CD4-positive, alpha-beta T cell (primary cell): ENCODE results near the gene MORN2. TPM values are rescaled to one million over a fixed set of nuclear protein-coding genes. Genes with fewer than 3 reads are reported as not detected.

Experiments used
- ATAC-seq: fragments of 200-7000 bp; cut with Tn5 transposase; one replicate; pipeline ENCODE4 v1.10.0; 2022; ENCODE audit warnings: mild to moderate bottlenecking; ENCODE audit not compliant: poor library complexity
- CTCF ChIA-PET: fragments of 350-600 bp; sonication (Branson Sonifier 250); formaldehyde crosslinking; loops from one replicate; lab custom pipeline; 2021; ENCODE audit warnings: antibody characterized with exemption, inconsistent platforms; lab: Charles Lee
- POLR2A ChIA-PET: fragments of 350-600 bp; sonication (Branson Sonifier 250); formaldehyde crosslinking; loops from one replicate; lab custom pipeline; 2021; ENCODE audit warnings: antibody characterized with exemption, inconsistent platforms; lab: Charles Lee
- DNase-seq, 14 experiments: peaks; one replicate each; pipeline ENCODE4 v3.0.0-alpha.2; 2013 to 2020; ENCODE audit warnings: mixed read lengths in 2 of 14
- H3K27ac ChIP-seq, 2 donors: one replicate each; pipeline versions ENCODE4 v1.5.1 to v1.7.0; 2013; ENCODE audit warnings: low read length in 2 of 2, low read depth in 1 of 2, mild to moderate bottlenecking in 1 of 2
- H3K27me3 ChIP-seq, 2 experiments: 1 replicate in 1 of 2; 2 replicates in 1 of 2; pipeline versions ENCODE4 v1.6.1 to v1.7.0; 2013; ENCODE audit warnings: low read length in 2 of 2, control low read depth in 1 of 2, mild to moderate bottlenecking in 1 of 2, moderate library complexity in 1 of 2; ENCODE audit not compliant: insufficient read depth in 2 of 2, control insufficient read depth in 1 of 2
- H3K36me3 ChIP-seq: one replicate; pipeline ENCODE4 v1.6.1; 2013; ENCODE audit warnings: low read length, control low read depth; ENCODE audit not compliant: insufficient read depth
- H3K4me1 ChIP-seq: one replicate; pipeline ENCODE4 v1.6.1; 2013; ENCODE audit warnings: low read length, control low read depth; ENCODE audit not compliant: insufficient read depth
- H3K4me3 ChIP-seq: one replicate; pipeline ENCODE4 v1.5.1; 2013; ENCODE audit warnings: mild to moderate bottlenecking, low read length, moderate library complexity
- H3K9me3 ChIP-seq, 2 experiments: 1 replicate in 1 of 2; 2 replicates in 1 of 2; pipeline versions ENCODE4 v1.6.1 to v1.7.0; 2013; ENCODE audit warnings: low read length in 2 of 2, mild to moderate bottlenecking in 2 of 2, control low read depth in 1 of 2, moderate library complexity in 1 of 2; ENCODE audit not compliant: control insufficient read depth in 1 of 2, insufficient read depth in 1 of 2
- H3K27ac Mint-ChIP-seq: one replicate; pipeline ENCODE4 v1.8.0; 2020; ENCODE audit warnings: mixed read lengths
- H3K27me3 Mint-ChIP-seq: one replicate; pipeline ENCODE4 v1.8.0; 2021; ENCODE audit warnings: mixed read lengths
- H3K36me3 Mint-ChIP-seq: one replicate; pipeline ENCODE4 v1.8.0; 2021; ENCODE audit warnings: low read depth, mixed read lengths
- H3K4me1 Mint-ChIP-seq: one replicate; pipeline ENCODE4 v1.8.0; 2021; ENCODE audit warnings: low read depth, mixed read lengths
- H3K4me3 Mint-ChIP-seq: one replicate; pipeline ENCODE4 v1.8.0; 2020; ENCODE audit warnings: mild to moderate bottlenecking, mixed read lengths
- H3K9me3 Mint-ChIP-seq: one replicate; pipeline ENCODE4 v1.8.0; 2020; ENCODE audit warnings: mixed read lengths
- CTCF ChIP-seq: fragments of 200-600 bp; IDR thresholded peaks from one replicate; pipeline ENCODE4 v1.8.0; 2022; ENCODE audit warnings: antibody characterized with exemption, mild to moderate bottlenecking
- intact Hi-C, 2 experiments: fragments of 100-400 bp; cut with DNase I in 1 of 2; cut with micrococcal nuclease in 1 of 2; formaldehyde crosslinking; loops; one replicate each; pipeline versions ENCODE4 v1.15.1 to v1.9.0; 2023 to 2025; cut with DNase I, micrococcal nuclease
- total RNA-seq, 174 experiments: library from RNA in 2 of 174; stranded (reverse) in 2 of 174; gene quantifications; one replicate each; pipeline ENCODE4 v1.2.3 and lab custom pipeline; 2021 to 2026

Gene MORN2
- total RNA-seq, 2 experiments from 2014 or later: 2.1 to 2.6 TPM

DNA sequence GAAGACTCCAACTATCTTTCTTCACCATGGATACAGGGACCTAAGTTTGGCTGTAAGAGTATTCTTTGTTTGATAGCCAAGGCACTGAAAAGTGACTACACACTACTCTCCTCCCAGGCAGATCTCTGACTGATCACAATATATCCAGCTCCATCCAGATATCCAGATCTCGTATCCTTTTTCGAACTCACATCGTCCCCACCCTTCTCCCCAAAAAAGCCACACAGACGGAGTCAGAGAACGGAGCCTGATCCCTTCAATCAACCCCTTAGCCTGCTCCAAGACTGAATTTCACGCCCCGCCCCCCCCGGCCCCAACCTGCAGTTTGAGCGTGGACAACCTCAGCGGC, 575 bp upstream of the MORN2 start:
- CTCF ChIA-PET: no interaction called here
- H3K4me3 ChIP-seq: peak overlapping the region; percentile 91
- H3K27ac Mint-ChIP-seq: peak overlapping the region; percentile 90
- no peaks in the 10 kb centered on the region for H3K36me3 ChIP-seq
- peaks cover 13% of the 10 kb centered on the region for H3K4me1 ChIP-seq
- DNase-seq (no peak), ATAC-seq (no peak)
- peaks cover 3% of the 10 kb centered on the region for H3K9me3 Mint-ChIP-seq
- intact Hi-C loops: loop anchor here in 1 of 2 experiments (5.0 kb wide), 1 partner anchor 98 kb away; the partner anchor contains the start of gene GEMIN6
- no peaks in the 10 kb centered on the region for H3K27me3 Mint-ChIP-seq
- peak overlapping the region; percentile 97 for H3K4me3 Mint-ChIP-seq
- POLR2A ChIA-PET: interaction anchor here (0.7 to 1.8 kb wide), 5 partner anchors 124 to 563 kb away, joined by 3 to 10 read pairs (median 6); partner anchors contain the start of genes HNRNPLL and SRSF7
- peaks cover under 1 to 8% of the 10 kb centered on the region in 2 experiments for H3K9me3 ChIP-seq
- peaks cover 34% of the 10 kb centered on the region for H3K36me3 Mint-ChIP-seq
- TF ChIP-seq CTCF: no peak
- H3K27ac ChIP-seq: peak overlapping the region in 1 of 2 donors; percentile 46
- peaks cover 26% of the 10 kb centered on the region for H3K4me1 Mint-ChIP-seq
- H3K27me3 ChIP-seq: no peaks in the 10 kb centered on the region

GRCh38 chr2:38876407-38876806, 631 bp downstream of the MORN2 start:
- no peaks in the 10 kb centered on the region for H3K27me3 Mint-ChIP-seq
- DNase-seq (no peak), ATAC-seq (no peak)
- peaks cover 0 to 3% of the 10 kb centered on the region in 2 experiments for H3K9me3 ChIP-seq
- intact Hi-C loops: loop anchor here in 1 of 2 experiments (5.0 kb wide), 1 partner anchor 99 kb away; the partner anchor contains the start of gene GEMIN6
- H3K4me3 ChIP-seq: peak overlapping the region; percentile 91
- H3K36me3 Mint-ChIP-seq: peaks cover 29% of the 10 kb centered on the region
- TF ChIP-seq CTCF: no peak
- H3K4me3 Mint-ChIP-seq: peak overlapping the region; percentile 97
- peaks cover under 1% of the 10 kb centered on the region for H3K9me3 Mint-ChIP-seq
- no peaks in the 10 kb centered on the region for H3K27me3 ChIP-seq
- no peak overlapping the region for H3K27ac ChIP-seq
- peaks cover 26% of the 10 kb centered on the region for H3K4me1 Mint-ChIP-seq
- no peaks in the 10 kb centered on the region for H3K36me3 ChIP-seq
- peaks cover 13% of the 10 kb centered on the region for H3K4me1 ChIP-seq
- H3K27ac Mint-ChIP-seq: peak overlapping the region; percentile 90
- POLR2A ChIA-PET: interaction anchor here (0.8 to 1.8 kb wide), 5 partner anchors 10 to 273 kb away, joined by 4 to 10 read pairs (median 6); partner anchors contain the start of genes HNRNPLL and SRSF7
- CTCF ChIA-PET: no interaction called here

DNA sequence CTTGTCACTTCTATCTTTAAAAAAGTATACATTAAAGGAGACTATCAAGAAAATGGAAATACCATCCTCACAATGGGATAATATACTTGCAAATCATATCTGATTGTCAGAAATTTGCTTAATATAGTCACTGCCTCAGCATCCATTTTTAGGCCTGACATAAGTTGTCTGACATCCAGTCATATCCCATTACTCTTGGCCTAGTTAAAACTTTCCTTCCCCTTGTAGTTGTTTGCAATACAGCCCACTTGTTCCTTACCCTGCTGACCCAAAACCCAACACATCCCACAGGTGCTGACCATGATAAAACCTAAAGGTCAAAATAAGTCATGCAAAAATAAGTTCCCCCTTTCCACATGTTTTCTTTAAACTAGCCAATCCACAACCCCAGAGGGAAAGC, 10.3 kb downstream of the MORN2 start:
- no peaks in the 10 kb centered on the region for H3K9me3 ChIP-seq
- POLR2A ChIA-PET: interaction anchor here (1.2 kb wide), 1 partner anchor 10 kb away, joined by 4 read pairs; no protein-coding TSS in a partner anchor
- H3K27me3 ChIP-seq: no peaks in the 10 kb centered on the region
- Mint-ChIP-seq H3K4me1 (no peaks in the 10 kb centered on the region), H3K4me3 (no peak overlapping the region), H3K36me3 (no peaks in the 10 kb centered on the region), H3K9me3 (no peaks in the 10 kb centered on the region), H3K27me3 (no peaks in the 10 kb centered on the region), H3K27ac (no peak overlapping the region)
- intact Hi-C loops: no loop called here
- H3K4me1 ChIP-seq: no peaks in the 10 kb centered on the region
- no peak for TF ChIP-seq CTCF
- DNase-seq (no peak), ATAC-seq (no peak)
- no peak overlapping the region for H3K4me3 ChIP-seq
- CTCF ChIA-PET: no interaction called here
- no peaks in the 10 kb centered on the region for H3K36me3 ChIP-seq
- H3K27ac ChIP-seq: no peak overlapping the region
